ENCODE measurements around the gene LAP3.

DNA sequence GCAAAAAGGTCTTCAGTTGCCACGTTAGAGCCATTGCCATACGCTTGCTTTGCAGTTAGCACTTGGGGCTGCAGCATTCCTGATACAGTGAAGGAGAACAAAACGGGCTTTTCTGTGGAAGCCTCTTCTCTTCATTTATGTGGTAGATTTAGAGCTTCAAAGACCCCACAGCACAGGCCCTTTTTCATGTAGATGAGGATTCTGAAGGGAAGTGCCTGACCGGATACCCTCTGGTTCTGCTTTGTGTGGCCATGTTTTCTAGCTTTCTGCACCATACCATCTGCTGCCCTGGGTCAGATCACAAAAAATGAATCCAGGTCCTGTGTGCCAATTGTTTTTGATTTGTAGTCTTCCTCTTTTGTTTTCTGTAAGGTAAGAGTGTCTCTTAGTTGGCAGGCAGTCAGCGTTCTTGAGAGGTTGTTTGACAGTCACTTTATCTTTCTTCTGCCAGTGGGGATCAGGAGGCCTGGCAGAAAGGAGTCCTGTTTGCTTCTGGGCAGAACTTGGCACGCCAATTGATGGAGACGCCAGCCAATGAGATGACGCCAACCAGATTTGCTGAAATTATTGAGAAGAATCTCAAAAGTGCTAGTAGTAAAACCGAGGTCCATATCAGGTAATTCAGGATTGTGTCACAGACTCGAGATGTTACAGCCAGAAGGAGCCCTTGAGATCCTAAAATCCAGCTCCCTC is 7.7 kb downstream of the LAP3 start:
- no peak for TF ChIP-seq POLR2A (IDR thresholded peaks at IDR 0.05)
- TF ChIP-seq, protein P1, sequence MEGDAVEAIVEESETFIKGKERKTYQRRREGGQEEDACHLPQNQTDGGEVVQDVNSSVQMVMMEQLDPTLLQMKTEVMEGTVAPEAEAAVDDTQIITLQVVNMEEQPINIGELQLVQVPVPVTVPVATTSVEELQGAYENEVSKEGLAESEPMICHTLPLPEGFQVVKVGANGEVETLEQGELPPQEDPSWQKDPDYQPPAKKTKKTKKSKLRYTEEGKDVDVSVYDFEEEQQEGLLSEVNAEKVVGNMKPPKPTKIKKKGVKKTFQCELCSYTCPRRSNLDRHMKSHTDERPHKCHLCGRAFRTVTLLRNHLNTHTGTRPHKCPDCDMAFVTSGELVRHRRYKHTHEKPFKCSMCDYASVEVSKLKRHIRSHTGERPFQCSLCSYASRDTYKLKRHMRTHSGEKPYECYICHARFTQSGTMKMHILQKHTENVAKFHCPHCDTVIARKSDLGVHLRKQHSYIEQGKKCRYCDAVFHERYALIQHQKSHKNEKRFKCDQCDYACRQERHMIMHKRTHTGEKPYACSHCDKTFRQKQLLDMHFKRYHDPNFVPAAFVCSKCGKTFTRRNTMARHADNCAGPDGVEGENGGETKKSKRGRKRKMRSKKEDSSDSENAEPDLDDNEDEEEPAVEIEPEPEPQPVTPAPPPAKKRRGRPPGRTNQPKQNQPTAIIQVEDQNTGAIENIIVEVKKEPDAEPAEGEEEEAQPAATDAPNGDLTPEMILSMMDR (IDR thresholded peaks at IDR 0.05): no peak
- no peak for TF ChIP-seq POLR2AphosphoS5 (IDR thresholded peaks at IDR 0.05; ENCODE audit: insufficient read depth in 1 of 2, low read depth in 1 of 2)

Measured in vagina (tissue), 2 donors.